HCT116 (cell line): ENCODE results near the gene APELA. TPM values are rescaled to one million over a fixed set of nuclear protein-coding genes. Genes with fewer than 3 reads are reported as not detected.

ENCODE experiments used
- ATAC-seq: fragments of 200-7000 bp; cut with Tn5 transposase; 2 replicates; pipeline ENCODE4 v1.9.1; 2020; ENCODE audit warnings: mild to moderate bottlenecking, moderate library complexity
- Bru-seq: library from RNA; stranded (reverse); fragments of 400-500 nt; gene quantifications from one replicate; lab custom pipeline; 2021; lab: Mats Ljungman, UMichigan
- BruChase-seq, 2 experiments: library from RNA; stranded (reverse); fragments of 400-500 nt; gene quantifications; one replicate each; lab custom pipeline; 2021; lab: Mats Ljungman, UMichigan
- BruUV-seq: library from RNA; stranded (reverse); fragments of 400-500 nt; replicated peaks from 2 replicates; lab custom pipeline; 2021; lab: Mats Ljungman, UMichigan
- CTCF ChIA-PET: fragments of 300-600 bp; sonication (Branson Sonifier 250); formaldehyde crosslinking; loops from one replicate; lab custom pipeline; 2021; ENCODE audit warnings: antibody characterized with exemption; lab: Charles Lee
- POLR2A ChIA-PET: fragments of 300-600, 350-600 bp; sonication (Branson Sonifier 250); formaldehyde crosslinking; loops from one replicate; lab custom pipeline; 2021; ENCODE audit warnings: antibody characterized with exemption; lab: Charles Lee
- RAD21 ChIA-PET, 2 experiments: fragments of 300-600 bp; sonication (Branson Sonifier 250); formaldehyde crosslinking; loops; one replicate each; lab custom pipeline; 2023; ENCODE audit warnings: low total read pairs in 2 of 2; ENCODE audit not compliant: uncharacterized antibody in 2 of 2, unreplicated experiment in 2 of 2, low non-redundant PET in 1 of 2; lab: Charles Lee
- DNase-seq: peaks from one replicate; pipeline ENCODE4 v3.0.0-alpha.2; 2010; ENCODE audit warnings: low read depth, low spot score
- H2AFZ ChIP-seq: fragments of 200-600 bp; shearing (Covaris generic), sonication (generic); 2 replicates; pipeline ENCODE4 v1.6.1; 2017; ENCODE audit warnings: low read depth, mixed run types, mixed read lengths, antibody characterized with exemption, low read length; ENCODE audit not compliant: poor library complexity, severe bottlenecking
- H3K27ac ChIP-seq: 2 replicates; pipeline ENCODE4 v1.5.1; 2012; ENCODE audit warnings: low read depth, low read length
- H3K27me3 ChIP-seq: fragments of 200-600 bp; sonication (generic); 2 replicates; pipeline ENCODE4 v1.6.1; 2016; ENCODE audit warnings: mixed run types, low read length, mixed read lengths; ENCODE audit not compliant: insufficient read depth
- H3K36me3 ChIP-seq, 2 experiments: fragments of 200-500 bp in 1 of 2; fragments of 200-600 bp in 1 of 2; sonication (Bioruptor generic) in 1 of 2; sonication (generic) in 1 of 2; 2 replicates each; pipeline versions ENCODE4 v1.5.1 to v1.6.1; 2014 to 2016; ENCODE audit warnings: low read length in 2 of 2, inconsistent platforms in 1 of 2, mixed read lengths in 1 of 2, mixed run types in 1 of 2; ENCODE audit not compliant: insufficient read depth in 2 of 2, control insufficient read depth in 1 of 2
- H3K4me1 ChIP-seq, 2 experiments: fragments of 200-600 bp in 1 of 2; sonication (generic) in 1 of 2; 2 replicates each; pipeline versions ENCODE4 v1.5.1 to v1.6.1; 2012 to 2017; ENCODE audit warnings: low read length in 2 of 2, inconsistent platforms in 1 of 2, mild to moderate bottlenecking in 1 of 2, mixed read lengths in 1 of 2, mixed run types in 1 of 2, moderate library complexity in 1 of 2; ENCODE audit not compliant: insufficient read depth in 2 of 2, control insufficient read depth in 1 of 2
- H3K4me2 ChIP-seq: fragments of 200-600 bp; sonication (generic); 2 replicates; pipeline ENCODE4 v1.6.1; 2017; ENCODE audit warnings: mixed run types, low read length, mixed read lengths
- H3K4me3 ChIP-seq, 2 experiments: fragments of 200-600 bp in 1 of 2; sonication (generic) in 1 of 2; replicated peaks in 1 of 2; 2 replicates each; pipeline ENCODE4 v1.5.1; 2011 to 2016; ENCODE audit warnings: low read length in 2 of 2, control low read depth in 1 of 2, low read depth in 1 of 2, mild to moderate bottlenecking in 1 of 2, mixed read lengths in 1 of 2, mixed run types in 1 of 2
- H3K79me2 ChIP-seq: fragments of 200-600 bp; sonication (generic); 2 replicates; pipeline ENCODE4 v1.6.1; 2017; ENCODE audit warnings: mild to moderate bottlenecking, mixed run types, low read length, moderate library complexity, mixed read lengths; ENCODE audit not compliant: insufficient read depth
- H3K9ac ChIP-seq: fragments of 200-600 bp; sonication (generic); 2 replicates; pipeline ENCODE4 v1.6.1; 2016; ENCODE audit warnings: low read length, mixed read lengths
- H3K9me2 ChIP-seq: fragments of 200-600 bp; sonication (generic), shearing (Covaris generic); 2 replicates; pipeline ENCODE4 v1.6.1; 2017; ENCODE audit warnings: mixed run types, mild to moderate bottlenecking, moderate library complexity; ENCODE audit not compliant: insufficient read depth
- H3K9me3 ChIP-seq, 2 experiments: fragments of 200-500 bp in 1 of 2; fragments of 200-600 bp in 1 of 2; sonication (Bioruptor generic) in 1 of 2; sonication (generic) in 1 of 2; 2 replicates each; pipeline ENCODE4 v1.6.1; 2014 to 2017; ENCODE audit warnings: low read length in 2 of 2, mixed read lengths in 2 of 2, inconsistent platforms in 1 of 2, low read depth in 1 of 2, mild to moderate bottlenecking in 1 of 2, mixed run types in 1 of 2, moderate library complexity in 1 of 2; ENCODE audit not compliant: control insufficient read depth in 1 of 2, insufficient read depth in 1 of 2
- H4K20me1 ChIP-seq: fragments of 200-600 bp; sonication (generic), shearing (Covaris generic); 2 replicates; pipeline ENCODE4 v1.6.1; 2017; ENCODE audit warnings: mixed run types, mild to moderate bottlenecking, moderate library complexity; ENCODE audit not compliant: insufficient read depth
- ATF3 ChIP-seq: IDR thresholded peaks from 2 replicates; pipeline ENCODE4 v1.6.1; 2012
- CBX3 ChIP-seq: IDR thresholded peaks from 2 replicates; pipeline ENCODE4 v1.6.1; 2012; ENCODE audit warnings: low read depth
- EGR1 ChIP-seq: IDR thresholded peaks from 2 replicates; pipeline ENCODE4 v1.6.1; 2012; ENCODE audit warnings: low read depth
- EZH2 ChIP-seq: fragments of 200-600 bp; sonication (generic); IDR thresholded peaks from 2 replicates; pipeline ENCODE4 v1.6.1; 2017; ENCODE audit warnings: antibody characterized with exemption, mixed run types
- JUND ChIP-seq: IDR thresholded peaks from 2 replicates; pipeline ENCODE4 v1.6.1; 2012
- POLR2A ChIP-seq: IDR thresholded peaks from 2 replicates; pipeline ENCODE4 v1.7.0; 2011; ENCODE audit warnings: borderline replicate concordance; ENCODE audit not compliant: insufficient read depth, insufficient read length; ENCODE audit errors: extremely low read depth
- POLR2AphosphoS5 ChIP-seq: IDR thresholded peaks from 2 replicates; pipeline ENCODE4 v1.6.1; 2011; ENCODE audit warnings: mild to moderate bottlenecking, low read depth, low read length, moderate library complexity
- RAD21 ChIP-seq: IDR thresholded peaks from 2 replicates; pipeline ENCODE4 v1.6.1; 2012; ENCODE audit warnings: low read depth, mild to moderate bottlenecking
- TCF7L2 ChIP-seq: IDR thresholded peaks from 2 replicates; pipeline ENCODE4 v1.7.0; 2011; ENCODE audit warnings: borderline replicate concordance, inconsistent platforms; ENCODE audit not compliant: insufficient read depth, insufficient read length; ENCODE audit errors: extremely low read depth
- ZFX ChIP-seq: fragments of 450-650 bp; IDR thresholded peaks from 2 replicates; pipeline ENCODE4 v1.6.1; 2017
- intact Hi-C: fragments of 100-400 bp; cut with micrococcal nuclease; formaldehyde crosslinking; loops from 2 replicates; pipeline ENCODE4 v1.10.0; 2022
- long read RNA-seq: library from polyadenylated mRNA; unstranded; transcript quantifications from one replicate; pipeline ENCODE4 v2.0.0, GENCODE V29; 2021; ENCODE audit not compliant: unreplicated experiment
- polyA plus RNA-seq: library from polyadenylated mRNA; unstranded; fragments of >200 nt; gene quantifications from 2 replicates; pipeline ENCODE4 v1.2.1, GENCODE V29; 2012; ENCODE audit warnings: missing spikeins
- total RNA-seq: library from RNA; stranded (reverse); gene quantifications from one replicate; pipeline ENCODE4 v1.2.1, GENCODE V29; 2021; ENCODE audit not compliant: unreplicated experiment

The APELA gene
- not detected for total RNA-seq
- polyA plus RNA-seq: not detected in 2 replicates
- Bru-seq, nascent RNA: not detected
- percentile 1 among the genes with signal in this experiment for BruChase-seq, experiment 1, labeled RNA remaining after a 6-hour chase
- not detected for BruChase-seq, experiment 2, labeled RNA remaining after a 2-hour chase
- long read RNA-seq: 0 reads

- POLR2A ChIA-PET: no interaction called here
- BruUV-seq: no TSS peak
- no peak for DNase-seq
- Histone ChIP-seq H3K4me2 (no peak within 1 kb of the TSS), H3K4me1 (no peaks in the 10 kb centered on the region), H2AFZ (no peak within 1 kb of the TSS), H3K9me3 (no peaks in the 10 kb centered on the region), H3K27me3 (no peaks in the 10 kb centered on the region), H3K9ac (no peak within 1 kb of the TSS), H3K9me2 (no peaks in the 10 kb centered on the region; the same call in 1 of the 2 replicates), H3K4me3 (no peak within 1 kb of the TSS), H3K36me3 (no peaks in the 10 kb centered on the region), H4K20me1 (no peaks in the 10 kb centered on the region), H3K27ac (no peak within 1 kb of the TSS), H3K79me2 (no peaks in the 10 kb centered on the region)
- CTCF ChIA-PET: no interaction called here
- no peak for TF ChIP-seq EGR1
- no peak for TF ChIP-seq JUND
- no peak for TF ChIP-seq RAD21
- RAD21 ChIA-PET: no interaction called here
- ATAC-seq: no peak
- intact Hi-C loops: no loop called here
These were observed at the start of gene APELA for GRCh38 chr4:164876700-164877324. APELA (plus strand) TSS chr4:164877178; CDS start chr4:164877332, 154 bp downstream.

- Histone ChIP-seq H3K4me1 (no peaks in the 10 kb centered on the region), H2AFZ (no peak overlapping the region), H3K9me3 (no peaks in the 10 kb centered on the region), H3K27ac (no peak overlapping the region), H3K36me3 (no peaks in the 10 kb centered on the region), H3K9me2 (no peaks in the 10 kb centered on the region), H3K4me2 (no peak overlapping the region), H3K9ac (no peak overlapping the region), H3K79me2 (no peaks in the 10 kb centered on the region), H3K4me3 (no peak overlapping the region)
- ChIA-PET CTCF (no interaction called here), POLR2A (no interaction called here), RAD21 (no interaction called here)
- no TSS peak for BruUV-seq
- DNase-seq: no peak
- ATAC-seq: no peak
- TF ChIP-seq TCF7L2: no peak
- no peak for TF ChIP-seq RAD21
- TF ChIP-seq EZH2: no peak
- TF ChIP-seq CBX3: no peak
- TF ChIP-seq ATF3: no peak
- no peak for TF ChIP-seq POLR2A
- TF ChIP-seq ZFX: no peak
- TF ChIP-seq POLR2AphosphoS5: no peak
- TF ChIP-seq, all 23 proteins: peak for 0
- no peaks in the 10 kb centered on the region for H3K27me3 ChIP-seq
- H4K20me1 ChIP-seq: no peaks in the 10 kb centered on the region
- intact Hi-C loops: no loop called here
These were observed 48.0 kb upstream of the APELA start for GRCh38 chr4:164828955-164829354.
